ENCODE measurements around the gene PLPPR3. TPM values are rescaled to one million over a fixed set of nuclear protein-coding genes. Genes with fewer than 3 reads are reported as not detected.

PLPPR3 gene
- total RNA-seq, 2 donors from 2014 or later, result 0.27 to 20.3 TPM

DNA sequence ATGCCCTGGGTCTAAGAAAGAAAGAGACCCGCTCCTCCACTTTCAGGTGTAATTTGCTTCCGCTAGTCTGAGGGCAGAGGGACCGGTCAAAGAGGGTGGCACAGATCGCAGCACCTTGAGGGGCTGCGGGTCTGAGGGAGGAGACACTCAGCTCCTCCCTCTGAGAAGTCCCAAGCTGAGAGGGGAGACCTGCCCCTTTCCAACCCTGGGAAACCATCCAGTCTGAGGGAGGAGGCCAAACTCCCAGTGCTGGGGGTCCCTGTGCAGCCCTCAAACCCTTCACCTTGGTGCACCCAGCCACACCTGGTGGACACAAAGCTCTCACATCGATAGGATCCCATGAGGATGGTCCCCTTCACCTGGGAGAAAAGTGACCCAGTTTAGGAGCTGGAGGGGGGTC, 57.9 kb downstream of the PLPPR3 start:
- H3K36me3 ChIP-seq, result no peaks in the 10 kb centered on the region
- TF ChIP-seq, protein P1, sequence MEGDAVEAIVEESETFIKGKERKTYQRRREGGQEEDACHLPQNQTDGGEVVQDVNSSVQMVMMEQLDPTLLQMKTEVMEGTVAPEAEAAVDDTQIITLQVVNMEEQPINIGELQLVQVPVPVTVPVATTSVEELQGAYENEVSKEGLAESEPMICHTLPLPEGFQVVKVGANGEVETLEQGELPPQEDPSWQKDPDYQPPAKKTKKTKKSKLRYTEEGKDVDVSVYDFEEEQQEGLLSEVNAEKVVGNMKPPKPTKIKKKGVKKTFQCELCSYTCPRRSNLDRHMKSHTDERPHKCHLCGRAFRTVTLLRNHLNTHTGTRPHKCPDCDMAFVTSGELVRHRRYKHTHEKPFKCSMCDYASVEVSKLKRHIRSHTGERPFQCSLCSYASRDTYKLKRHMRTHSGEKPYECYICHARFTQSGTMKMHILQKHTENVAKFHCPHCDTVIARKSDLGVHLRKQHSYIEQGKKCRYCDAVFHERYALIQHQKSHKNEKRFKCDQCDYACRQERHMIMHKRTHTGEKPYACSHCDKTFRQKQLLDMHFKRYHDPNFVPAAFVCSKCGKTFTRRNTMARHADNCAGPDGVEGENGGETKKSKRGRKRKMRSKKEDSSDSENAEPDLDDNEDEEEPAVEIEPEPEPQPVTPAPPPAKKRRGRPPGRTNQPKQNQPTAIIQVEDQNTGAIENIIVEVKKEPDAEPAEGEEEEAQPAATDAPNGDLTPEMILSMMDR (IDR thresholded peaks at IDR 0.05), result no peak
- TF ChIP-seq POLR2A (IDR thresholded peaks at IDR 0.05) (no peak), POLR2AphosphoS5 (IDR thresholded peaks at IDR 0.05) (no peak)
- intact Hi-C loops (cut with DNase I), result no loop called here
- H3K4me1 ChIP-seq (replicated peaks), result no peaks in the 10 kb centered on the region
- H3K9me3 ChIP-seq, result no peaks in the 10 kb centered on the region
- H3K27me3 ChIP-seq (replicated peaks; ENCODE audit: insufficient read depth), result no peaks in the 10 kb centered on the region
- H3K27ac ChIP-seq, result no peak overlapping the region
- H3K4me3 ChIP-seq, result no peak overlapping the region
- 92% methylated on average over 6 of the region's 6 CpGs for WGBS
- no peak for DNase-seq (ENCODE audit: low spot score)

DNA sequence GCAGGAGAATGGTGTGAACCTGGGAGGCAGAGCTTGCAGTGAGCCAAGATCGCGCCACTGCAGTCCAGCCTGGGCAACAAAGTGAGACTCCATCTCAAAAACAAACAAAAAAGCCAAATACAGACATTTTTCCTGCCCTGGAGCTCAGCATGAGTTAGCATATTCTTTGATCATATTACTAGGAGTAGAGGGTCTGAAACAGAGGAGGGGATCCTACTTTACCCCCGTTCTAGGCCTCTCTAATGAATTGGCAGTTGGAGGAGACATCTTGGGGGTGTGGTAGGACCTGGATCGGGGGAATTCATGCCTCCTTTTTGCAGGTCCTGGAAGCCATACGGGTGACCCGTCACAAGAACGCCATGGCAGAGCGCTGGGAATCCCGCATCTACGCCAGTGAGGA, 58.6 kb downstream of the PLPPR3 start:
- no peak for TF ChIP-seq POLR2A (IDR thresholded peaks at IDR 0.05)
- TF ChIP-seq, protein P1 (IDR thresholded peaks at IDR 0.05), result no peak
- no peak for TF ChIP-seq POLR2AphosphoS5 (IDR thresholded peaks at IDR 0.05)
- Histone ChIP-seq H3K36me3 (no peaks in the 10 kb centered on the region), H3K4me1 (replicated peaks) (no peaks in the 10 kb centered on the region), H3K27ac (no peak overlapping the region), H3K27me3 (replicated peaks; ENCODE audit: insufficient read depth) (no peaks in the 10 kb centered on the region), H3K4me3 (no peak overlapping the region), H3K9me3 (no peaks in the 10 kb centered on the region)
- intact Hi-C loops (cut with DNase I), result no loop called here
- no peak for DNase-seq (ENCODE audit: low spot score)
- 95% methylated on average over 10 of the region's 10 CpGs for WGBS

MicroRNAs within 50 kb of the gene (microRNA counts, 767-probe panel; counts per million panel counts)
- microRNA hsa-miR-3187-3p, result 1,014 to 2,056 counts per million in 2 donors

Small RNAs within 50 kb of the gene (microRNA-seq; reads per million reads assigned to microRNA genes)
- gene MIR3187, result 1.8 reads per million, percentile 26 among the genes with 10 or more reads in this experiment
- gene MIR4745, result not detected

Small RNAs within 50 kb of the gene (small RNA-seq; reads per million reads assigned to genes)
- 0 reads per million in 2 donors for gene MIR3187

Other genes starting within 250 kb of the PLPPR3 start
- gene BSG, start 249.4 kb downstream of the PLPPR3 start, total RNA-seq, result 1,000 to 10,000 TPM in 1 of 2 donors, 100 to 1,000 TPM in 1; 557 to 1,261 TPM
- 1 to 10 TPM in 1 of 2 donors, under 1 TPM in 1; 0.14 to 8.5 TPM for gene HCN2, start 232.1 kb downstream of the PLPPR3 start, total RNA-seq
- gene POLRMT, start 188.4 kb downstream of the PLPPR3 start, total RNA-seq, result 100 to 1,000 TPM in 1 of 2 donors, 10 to 100 TPM in 1; 34.7 to 106 TPM
- gene FGF22, start 182.1 kb downstream of the PLPPR3 start, total RNA-seq, result 1 to 10 TPM in 1 of 2 donors, not detected in 1; 4.4 TPM
- 100 to 1,000 TPM in 1 of 2 donors, 10 to 100 TPM in 1; 70.7 to 109 TPM for gene RNF126, start 158.7 kb downstream of the PLPPR3 start, total RNA-seq
- gene FSTL3, start 145.6 kb downstream of the PLPPR3 start, total RNA-seq, result 100 to 1,000 TPM in 1 of 2 donors, 10 to 100 TPM in 1; 69.3 to 241 TPM
- 1 to 10 TPM in 1 of 2 donors, not detected in 1; 1.7 TPM for gene PRSS57, start 126.5 kb downstream of the PLPPR3 start, total RNA-seq
- 10 to 100 TPM; 40.9 to 58.7 TPM for gene PALM, start 113.0 kb downstream of the PLPPR3 start, total RNA-seq
- gene MISP, start 70.8 kb downstream of the PLPPR3 start, total RNA-seq, result 1 to 10 TPM; 7.3 to 9.3 TPM
- 100 to 1,000 TPM; 153 to 222 TPM for gene PTBP1, start 24.5 kb downstream of the PLPPR3 start, total RNA-seq
- 1 to 10 TPM in 1 of 2 donors, not detected in 1; 6.9 TPM for gene AZU1, start 5.9 kb upstream of the PLPPR3 start, total RNA-seq
- gene PRTN3, start 19.0 kb upstream of the PLPPR3 start, total RNA-seq, result 1 to 10 TPM in 1 of 2 donors, not detected in 1; 2.6 TPM
- gene ELANE, start 30.3 kb upstream of the PLPPR3 start, total RNA-seq, result 1 to 10 TPM in 1 of 2 donors, not detected in 1; 1.4 TPM
- gene CFD, start 37.7 kb upstream of the PLPPR3 start, total RNA-seq, result 100 to 1,000 TPM in 1 of 2 donors, 10 to 100 TPM in 1; 92.2 to 167 TPM
- gene MED16, start 71.2 kb upstream of the PLPPR3 start, total RNA-seq, result 100 to 1,000 TPM in 1 of 2 donors, 10 to 100 TPM in 1; 65.1 to 114 TPM
- gene RNU6-9, start 71.5 kb upstream of the PLPPR3 start, total RNA-seq, result not detected
- gene R3HDM4, start 91.3 kb upstream of the PLPPR3 start, total RNA-seq, result 10 to 100 TPM; 36.9 to 58.7 TPM
- not detected for gene KISS1R, start 95.4 kb upstream of the PLPPR3 start, total RNA-seq
- gene ARID3A, start 104.1 kb upstream of the PLPPR3 start, total RNA-seq, result 10 to 100 TPM in 1 of 2 donors, 1 to 10 TPM in 1; 3.8 to 18.7 TPM
- 10 to 100 TPM; 35.0 to 94.8 TPM for gene WDR18, start 162.4 kb upstream of the PLPPR3 start, total RNA-seq
- gene GRIN3B, start 178.5 kb upstream of the PLPPR3 start, total RNA-seq, result under 1 TPM in 1 of 2 donors, not detected in 1; 0.34 TPM
- 100 to 1,000 TPM; 216 to 377 TPM for gene TMEM259, start 199.2 kb upstream of the PLPPR3 start, total RNA-seq
- gene RNU6-2, start 199.6 kb upstream of the PLPPR3 start, total RNA-seq, result not detected
- gene CNN2, start 204.7 kb upstream of the PLPPR3 start, total RNA-seq, result 100 to 1,000 TPM in 1 of 2 donors, 10 to 100 TPM in 1; 82.9 to 101 TPM
- 10 to 100 TPM; 16.2 to 25.1 TPM for gene ABCA7, start 218.2 kb upstream of the PLPPR3 start, total RNA-seq
- gene ARHGAP45, start 245.2 kb upstream of the PLPPR3 start, total RNA-seq, result 10 to 100 TPM in 1 of 2 donors, 1 to 10 TPM in 1; 8.9 to 26.2 TPM